D721Med (cell line): ENCODE results near the gene NGB.

ENCODE experiments used
- DNase-seq: peaks from one replicate; pipeline ENCODE4 v3.0.0; 2011; ENCODE audit warnings: low spot score; ENCODE audit not compliant: insufficient read length
- FAIRE-seq: peaks from 2 replicates; lab custom pipeline; 2011; peaks lifted over from hg19 to GRCh38; lab: Jason Lieb, UNC
- CTCF ChIP-seq: IDR thresholded peaks from 2 replicates; pipeline ENCODE4 v1.5.1; 2012; ENCODE audit warnings: mild to moderate bottlenecking, control low read depth; ENCODE audit not compliant: insufficient read depth; ENCODE audit errors: missing control alignments

NGB gene

GRCh38 chr14:77256694-77257093 lies 14.3 kb downstream of the NGB start:
- FAIRE-seq (no peak), DNase-seq (no peak)
- no peak for TF ChIP-seq CTCF

- no peak for TF ChIP-seq CTCF
- FAIRE-seq (no peak), DNase-seq (no peak)
Observed at GRCh38 chr14:77253333-77254190, 17.4 kb downstream of the NGB start.

GRCh38 chr14:77251870-77252269 lies 19.1 kb downstream of the NGB start:
- TF ChIP-seq CTCF, result no peak
- no peak for DNase-seq
- no peak for FAIRE-seq

GRCh38 chr14:77250927-77251326 lies 20.1 kb downstream of the NGB start:
- no peak for FAIRE-seq
- TF ChIP-seq CTCF, result no peak
- no peak for DNase-seq

- DNase-seq (no peak), FAIRE-seq (no peak)
- no peak for TF ChIP-seq CTCF
Observed at GRCh38 chr14:77249286-77249685, 21.7 kb downstream of the NGB start.

- DNase-seq (no peak), FAIRE-seq (no peak)
- TF ChIP-seq CTCF, result no peak
Observed at GRCh38 chr14:77248666-77249065, 22.3 kb downstream of the NGB start.

GRCh38 chr14:77246784-77247183 lies 24.2 kb downstream of the NGB start:
- no peak for TF ChIP-seq CTCF
- no peak for FAIRE-seq
- DNase-seq, result no peak
